GM13976 (cell line): ENCODE data around the gene NUMA1.

Experiments
- DNase-seq: peaks from one replicate; pipeline ENCODE4 v3.0.0; 2012; ENCODE audit warnings: low spot score
- CTCF ChIP-seq: IDR thresholded peaks from 2 replicates; pipeline ENCODE4 v1.5.1; 2012; ENCODE audit warnings: borderline replicate concordance, mild to moderate bottlenecking; ENCODE audit not compliant: insufficient read depth; ENCODE audit errors: extremely low read depth, missing control alignments, control extremely low read depth
- in situ Hi-C: fragments of 300-500 bp; cut with MboI; formaldehyde crosslinking; loops from one replicate; pipeline ENCODE4 v1.12.0; 2022; ENCODE audit warnings: low sequenced_read_pairs, mixed read lengths, inconsistent platforms; ENCODE audit not compliant: unreplicated experiment

NUMA1 gene

GRCh38 chr11:72030472-72031045 is 49.8 kb downstream of the NUMA1 start:
- in situ Hi-C loops, result no loop called here
- no peak for TF ChIP-seq CTCF
- DNase-seq, result no peak

- TF ChIP-seq CTCF, result no peak
- in situ Hi-C loops, result no loop called here
- DNase-seq, result no peak
Observed at GRCh38 chr11:72026090-72026489, 54.3 kb downstream of the NUMA1 start.

- in situ Hi-C loops, result loop anchor here (5.0 kb wide), 1 partner anchor 68 kb away; no protein-coding TSS in a partner anchor
- no peak for TF ChIP-seq CTCF
- DNase-seq, result no peak
Observed at GRCh38 chr11:72024069-72024754, 56.1 kb downstream of the NUMA1 start.

- TF ChIP-seq CTCF, result no peak
- in situ Hi-C loops, result loop anchor here (5.0 kb wide), 1 partner anchor 69 kb away; no protein-coding TSS in a partner anchor
- DNase-seq, result no peak
Observed at GRCh38 chr11:72023335-72023734, 57.0 kb downstream of the NUMA1 start.

GRCh38 chr11:72018171-72018570 is 62.2 kb downstream of the NUMA1 start:
- TF ChIP-seq CTCF, result no peak
- in situ Hi-C loops, result no loop called here
- no peak for DNase-seq

- peak; percentile 41 for DNase-seq
- in situ Hi-C loops, result no loop called here
- peak; percentile 66 for TF ChIP-seq CTCF
Observed at GRCh38 chr11:72015511-72016061, 64.8 kb downstream of the NUMA1 start.
